HepG2 (cell line): Measurements from ENCODE around the gene MZT1.

Experiments
- CBX1 ChIP-seq: IDR thresholded peaks from one replicate; pipeline ENCODE4 v1.6.1; 2016; ENCODE audit warnings: antibody characterized with exemption, low read depth
- HCFC1 ChIP-seq: fragments of 150-350 bp; IDR thresholded peaks from 2 replicates; pipeline ENCODE4 v1.6.1; 2014; ENCODE audit warnings: low read depth, low read length
- MXI1 ChIP-seq: IDR thresholded peaks from 3 replicates; pipeline ENCODE4 v1.6.1; 2012; ENCODE audit warnings: low read depth, low read length, inconsistent platforms, borderline replicate concordance
- NFYB ChIP-seq: sonication (generic); formaldehyde crosslinking; IDR thresholded peaks from 2 replicates; pipeline ENCODE4 v1.4.0; 2020; ENCODE audit warnings: missing genetic modification reagents
- ZNF367 ChIP-seq: sonication (generic); formaldehyde crosslinking; IDR thresholded peaks from 2 replicates; pipeline ENCODE4 v1.4.0; 2020; ENCODE audit warnings: missing genetic modification reagents, borderline replicate concordance
- ZNF558 ChIP-seq: sonication (generic); formaldehyde crosslinking; IDR thresholded peaks from 2 replicates; pipeline ENCODE4 v1.9.0; 2022; ENCODE audit warnings: mild to moderate bottlenecking, missing genetic modification reagents, borderline replicate concordance
- ZNF788 ChIP-seq: sonication (generic); formaldehyde crosslinking; IDR thresholded peaks from 2 replicates; pipeline ENCODE4 v1.5.0; 2020; ENCODE audit warnings: mild to moderate bottlenecking, missing genetic modification reagents, borderline replicate concordance
- ZNF850 ChIP-seq: sonication (generic); formaldehyde crosslinking; conservative IDR thresholded peaks from 2 replicates; pipeline ENCODE4 v1.9.0; 2021; ENCODE audit warnings: mild to moderate bottlenecking, missing genetic modification reagents

DNA sequence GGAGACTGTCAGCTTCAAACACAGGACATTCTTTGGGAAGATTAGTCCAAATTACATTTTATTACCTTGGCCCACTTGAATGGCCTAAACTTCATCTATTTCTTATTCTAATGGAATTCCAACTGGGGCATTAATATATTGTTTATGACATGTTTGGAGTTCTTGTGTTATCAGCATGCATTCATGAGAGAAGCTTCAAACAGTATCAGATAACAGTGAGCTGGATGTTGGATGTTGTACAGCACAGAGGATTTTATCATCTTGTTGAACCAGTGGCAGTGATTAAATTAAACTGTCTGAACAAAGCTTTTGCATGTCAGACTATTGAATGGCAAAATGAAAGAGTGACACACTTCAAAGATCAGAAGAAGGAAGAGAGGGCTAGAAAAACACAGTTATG is 50.0 kb downstream of the MZT1 start:
- TF ChIP-seq ZNF558 (CRISPR knock-in tag) (no peak), NFYB (CRISPR knock-in tag) (no peak), HCFC1 (no peak), CBX1 (no peak), ZNF788 (CRISPR knock-in tag) (no peak), ZNF850 (CRISPR knock-in tag) (no peak), MXI1 (no peak), ZNF367 (CRISPR knock-in tag) (no peak)
